Skeletal muscle tissue (tissue), 4 donors: ENCODE measurements around the gene TPM3. TPM values are rescaled to one million over a fixed set of nuclear protein-coding genes. Genes with fewer than 3 reads are reported as not detected.
"Not testable (repeated sequence)": the region's sequence is repeated elsewhere in the genome, so short reads cannot be mapped to it uniquely, and the experiment has no call there.

Experiments used
- H3K27ac ChIP-seq: one replicate; pipeline ENCODE4 v1.7.0; 2013; ENCODE audit warnings: mild to moderate bottlenecking, low read depth, low read length, inconsistent platforms
- H3K27me3 ChIP-seq, 3 donors: one replicate each; pipeline ENCODE4 v1.7.0; 2013; ENCODE audit warnings: low read length in 3 of 3; ENCODE audit not compliant: control insufficient read depth in 3 of 3, insufficient read depth in 3 of 3
- H3K36me3 ChIP-seq, 3 donors: one replicate each; pipeline ENCODE4 v1.7.0; 2013; ENCODE audit warnings: low read length in 3 of 3; ENCODE audit not compliant: control insufficient read depth in 3 of 3, insufficient read depth in 3 of 3
- H3K4me1 ChIP-seq, 3 donors: one replicate each; pipeline ENCODE4 v1.7.0; 2013; ENCODE audit warnings: low read length in 3 of 3, mild to moderate bottlenecking in 3 of 3; ENCODE audit not compliant: control insufficient read depth in 3 of 3, insufficient read depth in 3 of 3
- H3K4me3 ChIP-seq, 3 donors: one replicate each; pipeline ENCODE4 v1.7.0; 2013; ENCODE audit warnings: low read length in 3 of 3
- H3K9ac ChIP-seq, 3 donors: one replicate each; pipeline ENCODE4 v1.7.0; 2013; ENCODE audit warnings: low read length in 3 of 3, mild to moderate bottlenecking in 3 of 3, moderate library complexity in 2 of 3, low read depth in 1 of 3
- H3K9me3 ChIP-seq, 3 donors: one replicate each; pipeline ENCODE4 v1.7.0; 2013; ENCODE audit warnings: low read length in 3 of 3; ENCODE audit not compliant: control insufficient read depth in 3 of 3
- total RNA-seq: library from RNA; depleted of rRNA; stranded (reverse); fragments of >200 nt; gene quantifications from one replicate; pipeline ENCODE4 v1.2.3, GENCODE V29; 2014
- donor health status: Osteomylitis.

TPM3 gene
- total RNA-seq, 1 donor from 2014 or later: 202 TPM

DNA sequence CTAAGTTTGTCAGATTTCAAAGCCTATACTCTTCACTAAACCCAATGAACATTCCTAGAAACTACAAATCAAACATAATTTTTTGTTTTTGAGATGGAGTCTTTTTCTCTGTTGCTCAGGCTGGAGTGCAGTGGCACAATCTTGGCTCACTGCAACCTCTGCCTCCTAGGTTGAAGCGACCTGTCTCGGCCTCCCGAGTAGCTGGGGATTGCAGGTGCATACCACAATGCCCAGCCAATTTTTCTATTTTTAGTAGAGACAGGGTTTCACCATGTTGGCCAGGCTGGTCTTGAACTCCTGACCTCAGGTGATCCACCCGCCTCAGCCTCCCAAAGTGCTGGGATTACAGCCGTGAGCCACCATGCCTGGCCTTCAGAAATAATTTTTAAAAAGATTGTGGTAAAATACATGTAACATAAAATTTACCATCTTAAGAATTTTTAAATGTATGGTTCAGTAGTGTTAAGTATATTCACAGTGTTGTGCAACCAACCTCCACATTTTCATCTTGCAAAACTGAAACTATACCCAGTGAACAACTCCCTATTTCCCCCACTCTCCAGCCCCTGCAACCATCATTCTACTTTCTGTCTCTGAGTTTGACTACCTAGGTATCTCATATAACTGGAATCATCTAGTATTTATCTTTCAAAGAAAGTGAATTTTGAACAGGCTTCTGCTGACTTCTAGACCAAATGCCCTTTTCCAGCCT lies 16.9 kb upstream of the TPM3 start:
- H3K4me1 ChIP-seq: peaks cover 0 to 7% (median 0%) of the 10 kb centered on the region in 3 donors
- no peak overlapping the region for H3K9ac ChIP-seq
- no peak overlapping the region for H3K27ac ChIP-seq
- H3K9me3 ChIP-seq: no peaks in the 10 kb centered on the region
- no peaks in the 10 kb centered on the region for H3K27me3 ChIP-seq
- no peak overlapping the region for H3K4me3 ChIP-seq
- H3K36me3 ChIP-seq: peaks cover 31 to 55% (median 41%) of the 10 kb centered on the region in 3 donors

DNA sequence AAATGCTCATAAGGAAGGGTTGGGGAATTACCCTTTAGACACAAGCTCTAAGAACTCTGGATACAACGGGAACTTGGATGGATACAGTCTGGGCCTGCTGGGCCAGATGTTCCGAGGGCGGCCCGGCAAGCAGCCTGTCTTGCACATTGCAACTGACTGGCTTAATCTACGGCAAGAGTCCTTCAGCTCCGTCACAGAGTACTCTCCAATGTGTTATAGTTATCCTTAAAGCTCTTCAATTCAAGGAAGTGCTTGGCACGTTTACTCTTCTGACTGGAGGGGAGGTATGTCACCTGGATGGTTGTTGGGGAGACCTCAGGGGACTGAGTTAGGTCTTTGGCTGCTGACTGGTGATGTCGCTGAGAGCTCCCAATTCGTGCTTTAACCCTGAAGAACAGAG lies 15.4 kb upstream of the TPM3 start:
- Histone ChIP-seq H3K36me3 (peaks cover 19 to 40% (median 26%) of the 10 kb centered on the region in 3 donors), H3K27me3 (no peaks in the 10 kb centered on the region)

DNA sequence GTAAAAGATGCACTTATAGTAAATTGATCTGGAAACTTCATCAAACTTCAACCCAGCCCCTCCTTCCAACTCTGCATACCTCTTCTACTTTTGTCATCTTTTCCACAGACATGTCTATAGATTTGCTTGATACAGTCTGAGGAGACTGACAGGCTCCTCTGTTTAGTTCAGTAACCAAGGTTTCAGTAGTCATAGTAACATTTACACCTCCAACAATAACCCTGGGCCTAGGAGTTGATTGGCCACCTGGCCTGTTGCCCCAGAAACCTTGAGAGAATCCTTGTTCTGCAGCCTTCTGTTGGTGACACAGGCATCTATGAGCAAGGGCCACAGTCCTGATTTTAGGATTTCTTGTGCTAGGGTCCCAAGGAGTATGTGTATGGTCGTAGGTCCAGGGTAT lies 14.3 kb upstream of the TPM3 start, which contains the start of gene CFAP141:
CFAP141 (minus strand) TSS at position 138 of the 400 bp plus-strand sequence; CDS start at position 112, 26 bp downstream.
- Histone ChIP-seq H3K4me1 (peaks cover 0 to 7% (median 0%) of the 10 kb centered on the region in 3 donors), H3K9ac (no peak within 1 kb of the TSS), H3K27me3 (no peaks in the 10 kb centered on the region), H3K27ac (no peak within 1 kb of the TSS), H3K4me3 (no peak within 1 kb of the TSS), H3K9me3 (no peaks in the 10 kb centered on the region), H3K36me3 (peaks cover 14 to 36% (median 19%) of the 10 kb centered on the region in 3 donors)

More for the DNA sequence above, 15.4 kb upstream of the TPM3 start:
- no peak overlapping the region for H3K4me3 ChIP-seq
- H3K9ac ChIP-seq: no peak overlapping the region
- H3K27ac ChIP-seq: no peak overlapping the region
- peaks cover 0 to 7% (median 0%) of the 10 kb centered on the region in 3 donors for H3K4me1 ChIP-seq
- H3K9me3 ChIP-seq: no peaks in the 10 kb centered on the region

DNA sequence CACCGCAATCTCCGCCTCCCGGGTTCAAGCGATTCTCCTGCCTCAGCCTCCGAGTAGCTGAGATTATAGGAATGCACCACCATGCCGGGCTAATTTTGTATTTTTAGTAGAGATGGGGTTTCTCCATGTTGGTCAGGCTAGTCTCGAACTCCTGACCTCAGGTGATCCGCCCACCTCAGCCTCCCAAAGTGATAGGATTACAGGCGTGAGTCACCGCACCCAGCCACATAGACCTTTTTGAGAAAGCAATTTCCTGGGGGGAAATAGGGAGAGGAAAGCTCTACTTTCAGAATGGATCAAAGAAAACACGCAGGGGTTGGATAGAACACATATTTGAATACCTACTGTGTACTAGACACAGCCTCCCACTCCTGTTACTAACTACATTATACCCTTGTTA lies 13.9 kb upstream of the TPM3 start:
- H3K36me3 ChIP-seq: peaks cover 14 to 36% (median 19%) of the 10 kb centered on the region in 3 donors
- not testable (repeated sequence) for H3K9me3 ChIP-seq, H3K4me3 ChIP-seq, H3K27ac ChIP-seq, H3K4me1 ChIP-seq, H3K9ac ChIP-seq, H3K27me3 ChIP-seq

DNA sequence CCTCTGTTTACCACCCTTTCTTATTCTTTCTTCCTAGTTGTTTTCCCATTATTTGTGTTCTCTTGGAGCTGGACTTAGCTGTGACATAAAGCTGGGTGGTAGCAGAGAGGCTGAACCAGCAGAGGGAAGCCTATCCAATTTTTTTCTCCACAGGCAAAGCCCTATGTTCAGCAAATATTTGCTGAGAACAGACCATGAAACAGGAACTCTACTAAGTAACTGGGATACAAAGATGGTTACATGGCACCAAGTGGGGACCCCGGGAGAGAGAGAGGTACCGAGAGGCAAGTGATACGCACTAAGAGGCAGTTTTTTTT lies 7.6 kb upstream of the TPM3 start:
- no peaks in the 10 kb centered on the region for H3K36me3 ChIP-seq
- peak overlapping the region in 1 of 3 donors; percentile 42 for H3K9ac ChIP-seq
- no peak overlapping the region for H3K27ac ChIP-seq
- no peaks in the 10 kb centered on the region for H3K27me3 ChIP-seq
- H3K9me3 ChIP-seq: no peaks in the 10 kb centered on the region
- H3K4me1 ChIP-seq: peaks cover under 1 to 27% (median 11%) of the 10 kb centered on the region in 3 donors
- H3K4me3 ChIP-seq: no peak overlapping the region

DNA sequence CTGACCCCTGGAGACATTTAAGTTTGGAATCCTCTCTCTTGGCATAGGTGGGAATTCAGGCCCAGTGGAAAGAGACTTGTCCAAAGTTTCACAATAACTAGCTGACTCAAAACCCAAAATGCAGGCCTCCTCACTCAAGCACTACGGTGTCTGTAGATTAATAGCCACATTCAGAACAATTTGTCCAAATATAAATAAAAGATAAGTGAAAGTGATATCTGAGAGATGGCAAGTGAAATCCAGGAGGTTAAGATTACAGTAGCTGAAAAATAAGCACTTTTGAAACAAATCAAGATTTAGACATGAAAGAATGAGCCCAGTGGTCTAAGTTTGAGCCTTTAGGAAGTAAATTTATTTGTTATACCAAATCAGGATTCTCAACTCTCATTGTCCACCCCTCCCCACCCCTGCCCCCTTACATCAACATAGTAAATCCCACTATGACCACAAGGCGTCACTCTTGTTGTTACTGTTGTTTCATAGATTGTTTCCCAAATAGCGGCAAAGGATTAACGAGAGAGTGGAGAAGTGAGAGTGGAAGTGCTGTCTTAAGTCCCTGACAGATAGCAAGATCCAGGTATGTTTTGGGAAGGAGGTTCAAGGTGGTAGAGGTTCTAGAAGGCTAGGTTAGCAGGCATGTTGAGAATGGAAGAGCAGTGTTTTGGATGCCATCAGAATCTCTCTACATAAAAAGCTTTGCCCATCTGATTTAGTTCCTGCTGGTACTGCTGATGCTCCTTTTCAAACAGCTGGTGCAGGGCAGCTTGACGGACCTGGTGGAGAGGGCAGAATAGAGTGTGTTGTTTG lies 7.1 kb upstream of the TPM3 start:
- H3K4me1 ChIP-seq: peaks cover 6 to 32% (median 16%) of the 10 kb centered on the region in 3 donors
- no peaks in the 10 kb centered on the region for H3K27me3 ChIP-seq
- peak overlapping the region in 1 of 3 donors; percentile 42 for H3K9ac ChIP-seq
- no peak overlapping the region for H3K27ac ChIP-seq
- no peaks in the 10 kb centered on the region for H3K36me3 ChIP-seq
- H3K4me3 ChIP-seq: no peak overlapping the region
- no peaks in the 10 kb centered on the region for H3K9me3 ChIP-seq

DNA sequence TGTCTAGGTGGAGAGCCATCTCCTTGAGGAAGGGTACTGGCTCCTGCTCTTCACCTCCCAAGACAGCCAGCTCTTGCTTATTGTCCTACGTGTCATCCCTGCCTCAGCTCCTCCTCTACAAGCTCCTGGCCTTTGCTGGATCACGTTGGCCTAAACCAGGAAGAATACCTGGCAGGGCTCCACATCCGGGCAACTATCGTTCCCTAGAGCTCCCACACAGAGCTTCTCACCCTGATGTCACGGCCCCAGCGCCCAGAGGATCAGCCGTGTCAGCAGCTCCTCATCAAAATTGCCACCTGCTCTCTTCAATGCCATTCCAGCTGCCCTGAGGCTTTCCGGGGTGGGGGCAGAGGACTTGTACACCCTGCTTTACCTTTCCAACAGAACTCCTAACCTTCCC lies 1.9 kb upstream of the TPM3 start:
- peak overlapping the region; percentile 96 for H3K27ac ChIP-seq

DNA sequence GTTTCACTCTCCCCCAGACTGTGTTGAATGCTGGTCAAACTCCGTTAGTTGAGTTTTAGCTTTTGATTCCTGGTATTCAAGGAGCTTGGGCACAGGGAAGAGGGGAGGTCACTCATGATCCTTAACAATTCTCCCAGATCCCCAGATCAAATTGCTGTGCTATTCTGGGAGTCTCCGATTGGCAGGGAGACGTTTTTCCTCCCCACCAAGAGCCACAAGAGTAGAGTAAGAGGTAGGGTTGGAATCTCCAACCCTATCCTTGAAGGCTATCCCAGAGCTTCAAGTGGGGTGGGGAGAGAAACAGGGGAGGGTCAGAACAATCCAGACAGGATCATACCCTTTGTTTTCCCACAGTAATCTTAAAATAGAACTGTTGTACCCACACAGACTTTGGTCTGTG lies 576 bp upstream of the TPM3 start:
- peaks cover 20 to 32% (median 27%) of the 10 kb centered on the region in 3 donors for H3K4me1 ChIP-seq

More for the DNA sequence above, 1.9 kb upstream of the TPM3 start:
- peak overlapping the region in 1 of 3 donors; percentile 80 for H3K9ac ChIP-seq
- H3K36me3 ChIP-seq: peaks cover 0 to 10% (median 0%) of the 10 kb centered on the region in 3 donors
- peak overlapping the region; percentile 10 to 60 (median 36) for H3K4me3 ChIP-seq
- H3K4me1 ChIP-seq: peaks cover 20 to 30% (median 27%) of the 10 kb centered on the region in 3 donors
- no peaks in the 10 kb centered on the region for H3K27me3 ChIP-seq
- H3K9me3 ChIP-seq: no peaks in the 10 kb centered on the region

DNA sequence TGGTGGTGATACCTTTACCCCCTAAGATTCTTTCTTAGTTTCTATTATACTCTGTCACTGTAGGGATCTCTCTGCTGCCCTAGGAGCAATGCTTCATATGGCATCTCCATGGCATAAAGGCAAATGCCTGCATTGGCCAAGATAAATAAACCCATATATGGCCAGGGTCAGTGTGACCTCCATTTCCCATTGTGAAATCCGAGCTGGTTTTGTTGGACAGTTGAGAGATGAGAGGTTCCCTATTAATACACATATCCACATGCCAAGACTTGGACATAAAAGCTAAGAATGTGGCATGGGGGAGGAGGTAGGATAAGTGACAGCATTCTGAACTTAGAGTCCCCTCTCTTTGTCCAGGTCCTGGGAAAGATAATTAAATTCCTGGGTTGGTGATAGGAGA lies 1.4 kb downstream of the TPM3 start:
- Histone ChIP-seq H3K9me3 (no peaks in the 10 kb centered on the region), H3K36me3 (peaks cover 0 to 18% (median 0%) of the 10 kb centered on the region in 3 donors), H3K27ac (peak overlapping the region; percentile 96), H3K4me1 (peaks cover 20 to 25% (median 24%) of the 10 kb centered on the region in 3 donors), H3K4me3 (peak overlapping the region; percentile 71 to 90 (median 84)), H3K27me3 (no peaks in the 10 kb centered on the region), H3K9ac (peak overlapping the region; percentile 48 to 95 (median 85))

More for the DNA sequence above, 576 bp upstream of the TPM3 start:
- peak overlapping the region; percentile 96 for H3K27ac ChIP-seq
- H3K9ac ChIP-seq: peak overlapping the region; percentile 45 to 74 (median 58)
- peak overlapping the region; percentile 35 to 90 (median 84) for H3K4me3 ChIP-seq
- H3K27me3 ChIP-seq: no peaks in the 10 kb centered on the region
- peaks cover 0 to 15% (median 0%) of the 10 kb centered on the region in 3 donors for H3K36me3 ChIP-seq
- no peaks in the 10 kb centered on the region for H3K9me3 ChIP-seq
